Parathyroid adenoma (tissue), 2 donors: Measurements from ENCODE around the gene FAM3D.

Experiments
- H2AFZ ChIP-seq: fragments of 300-600 bp; sonication (generic); one replicate; pipeline ENCODE4 v1.7.0; 2017; ENCODE audit warnings: antibody characterized with exemption, mild to moderate bottlenecking
- H3K27ac ChIP-seq: fragments of 300-600 bp; sonication (generic); one replicate; pipeline ENCODE4 v1.7.0; 2017
- H3K27me3 ChIP-seq: fragments of 300-600 bp; sonication (generic); one replicate; pipeline ENCODE4 v1.7.0; 2017; ENCODE audit warnings: low read length; ENCODE audit not compliant: control insufficient read depth, insufficient read depth
- H3K36me3 ChIP-seq: fragments of 300-600 bp; sonication (generic); one replicate; pipeline ENCODE4 v1.7.0; 2017; ENCODE audit warnings: low read length; ENCODE audit not compliant: control insufficient read depth, insufficient read depth
- H3K4me1 ChIP-seq: fragments of 300-600 bp; sonication (generic); one replicate; pipeline ENCODE4 v1.7.0; 2017; ENCODE audit warnings: control low read depth
- H3K4me2 ChIP-seq: fragments of 300-600 bp; sonication (generic); one replicate; pipeline ENCODE4 v1.7.0; 2017; ENCODE audit warnings: low read length
- H3K4me3 ChIP-seq: fragments of 300-600 bp; sonication (generic); one replicate; pipeline ENCODE4 v1.7.0; 2017; ENCODE audit warnings: low read depth, low read length
- H3K79me2 ChIP-seq: fragments of 300-600 bp; sonication (generic); one replicate; pipeline ENCODE4 v1.7.0; 2017; ENCODE audit warnings: control low read depth
- H3K9ac ChIP-seq: fragments of 300-600 bp; sonication (generic); one replicate; pipeline ENCODE4 v1.7.0; 2017; ENCODE audit warnings: mild to moderate bottlenecking
- H3K9me3 ChIP-seq: fragments of 300-600 bp; sonication (generic); one replicate; pipeline ENCODE4 v1.7.0; 2017; ENCODE audit warnings: low read length; ENCODE audit not compliant: control insufficient read depth
- TF ChIP-seq, protein P1 (sequence below): fragments of 300-600 bp; sonication (generic); IDR thresholded peaks from one replicate; pipeline ENCODE4 v1.7.0; 2017; ENCODE audit warnings: antibody characterized with exemption, mild to moderate bottlenecking
- donor health status: primary hyperparathyroidism.

The FAM3D gene

GRCh38 chr3:58651276-58651675 is 15.3 kb downstream of the FAM3D start:
- no peak overlapping the region for H3K27ac ChIP-seq
- no peaks in the 10 kb centered on the region for H3K9me3 ChIP-seq
- H3K27me3 ChIP-seq: no peaks in the 10 kb centered on the region
- H3K4me1 ChIP-seq: no peaks in the 10 kb centered on the region
- no peaks in the 10 kb centered on the region for H3K79me2 ChIP-seq
- H3K36me3 ChIP-seq: no peaks in the 10 kb centered on the region
- H3K9ac ChIP-seq: no peak overlapping the region
- no peak overlapping the region for H2AFZ ChIP-seq
- TF ChIP-seq, protein P1, sequence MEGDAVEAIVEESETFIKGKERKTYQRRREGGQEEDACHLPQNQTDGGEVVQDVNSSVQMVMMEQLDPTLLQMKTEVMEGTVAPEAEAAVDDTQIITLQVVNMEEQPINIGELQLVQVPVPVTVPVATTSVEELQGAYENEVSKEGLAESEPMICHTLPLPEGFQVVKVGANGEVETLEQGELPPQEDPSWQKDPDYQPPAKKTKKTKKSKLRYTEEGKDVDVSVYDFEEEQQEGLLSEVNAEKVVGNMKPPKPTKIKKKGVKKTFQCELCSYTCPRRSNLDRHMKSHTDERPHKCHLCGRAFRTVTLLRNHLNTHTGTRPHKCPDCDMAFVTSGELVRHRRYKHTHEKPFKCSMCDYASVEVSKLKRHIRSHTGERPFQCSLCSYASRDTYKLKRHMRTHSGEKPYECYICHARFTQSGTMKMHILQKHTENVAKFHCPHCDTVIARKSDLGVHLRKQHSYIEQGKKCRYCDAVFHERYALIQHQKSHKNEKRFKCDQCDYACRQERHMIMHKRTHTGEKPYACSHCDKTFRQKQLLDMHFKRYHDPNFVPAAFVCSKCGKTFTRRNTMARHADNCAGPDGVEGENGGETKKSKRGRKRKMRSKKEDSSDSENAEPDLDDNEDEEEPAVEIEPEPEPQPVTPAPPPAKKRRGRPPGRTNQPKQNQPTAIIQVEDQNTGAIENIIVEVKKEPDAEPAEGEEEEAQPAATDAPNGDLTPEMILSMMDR: no peak
- no peak overlapping the region for H3K4me2 ChIP-seq
- H3K4me3 ChIP-seq: no peak overlapping the region

GRCh38 chr3:58647381-58648141 is 19.0 kb downstream of the FAM3D start:
- TF ChIP-seq, protein P1: no peak
- Histone ChIP-seq H3K9me3 (no peaks in the 10 kb centered on the region), H3K79me2 (no peaks in the 10 kb centered on the region), H2AFZ (no peak overlapping the region), H3K36me3 (no peaks in the 10 kb centered on the region), H3K4me3 (no peak overlapping the region), H3K4me2 (no peak overlapping the region), H3K27me3 (no peaks in the 10 kb centered on the region), H3K4me1 (no peaks in the 10 kb centered on the region), H3K9ac (no peak overlapping the region), H3K27ac (no peak overlapping the region)

DNA sequence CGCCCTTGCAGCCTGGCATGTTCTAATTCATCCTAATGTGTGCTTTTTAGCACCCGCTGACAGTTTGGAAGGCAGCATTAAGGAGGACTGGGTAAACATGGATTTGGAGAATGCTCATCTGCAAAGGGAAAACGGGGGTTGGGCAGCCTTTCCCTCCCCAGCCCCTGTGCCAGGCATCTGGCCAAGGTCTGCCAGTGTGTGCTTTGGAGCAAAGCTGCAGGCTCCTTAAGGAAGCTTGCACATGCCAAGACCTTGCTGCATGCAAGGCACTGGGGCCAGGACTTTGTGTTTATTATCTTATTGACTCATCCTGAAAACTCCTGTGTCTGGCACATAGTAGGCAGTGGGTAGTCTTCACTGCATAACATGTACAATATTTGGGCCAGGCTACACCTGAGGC is 20.1 kb downstream of the FAM3D start:
- Histone ChIP-seq H3K27ac (no peak overlapping the region), H3K4me1 (no peaks in the 10 kb centered on the region), H3K4me3 (no peak overlapping the region), H3K27me3 (no peaks in the 10 kb centered on the region), H3K9ac (no peak overlapping the region), H3K79me2 (no peaks in the 10 kb centered on the region), H3K4me2 (no peak overlapping the region), H3K36me3 (no peaks in the 10 kb centered on the region), H3K9me3 (no peaks in the 10 kb centered on the region), H2AFZ (no peak overlapping the region)
- TF ChIP-seq, protein P1: no peak

GRCh38 chr3:58645726-58646125 is 20.8 kb downstream of the FAM3D start:
- Histone ChIP-seq H3K9ac (no peak overlapping the region), H3K9me3 (no peaks in the 10 kb centered on the region), H3K4me2 (no peak overlapping the region), H3K4me3 (no peak overlapping the region), H3K79me2 (no peaks in the 10 kb centered on the region), H2AFZ (no peak overlapping the region), H3K36me3 (no peaks in the 10 kb centered on the region), H3K27me3 (no peaks in the 10 kb centered on the region), H3K4me1 (no peaks in the 10 kb centered on the region), H3K27ac (no peak overlapping the region)
- TF ChIP-seq, protein P1: no peak

GRCh38 chr3:58642846-58643245 is 23.7 kb downstream of the FAM3D start:
- Histone ChIP-seq H3K4me2 (no peak overlapping the region), H3K9ac (no peak overlapping the region), H3K9me3 (no peaks in the 10 kb centered on the region), H3K36me3 (no peaks in the 10 kb centered on the region), H3K27me3 (no peaks in the 10 kb centered on the region), H2AFZ (no peak overlapping the region), H3K27ac (no peak overlapping the region), H3K4me3 (no peak overlapping the region), H3K79me2 (no peaks in the 10 kb centered on the region), H3K4me1 (no peaks in the 10 kb centered on the region)
- TF ChIP-seq, protein P1: no peak
